LNCaP clone FGC (cell line): Measurements from ENCODE around the gene ELF1.
"Not testable (repeated sequence)": the region's sequence is repeated elsewhere in the genome, so short reads cannot be mapped to it uniquely, and the experiment has no call there.

Experiments used
- DNase-seq: peaks from one replicate; pipeline ENCODE4 v3.0.0-alpha.2; 2011; ENCODE audit warnings: low read depth
- H3K4me3 ChIP-seq: 2 replicates; pipeline ENCODE4 v1.5.1; 2011; ENCODE audit warnings: mild to moderate bottlenecking, low read depth, low read length, control low read depth
- CTCF ChIP-seq: IDR thresholded peaks from 2 replicates; pipeline ENCODE4 v1.5.1; 2012; ENCODE audit warnings: mild to moderate bottlenecking; ENCODE audit not compliant: control insufficient read depth, insufficient read depth; ENCODE audit errors: extremely low read depth

ELF1 gene

GRCh38 chr13:41054212-41054877 lies 35.2 kb upstream of the ELF1 start:
- no peak for DNase-seq
- peak; percentile 41 for TF ChIP-seq CTCF
- no peak overlapping the region for H3K4me3 ChIP-seq

- no peak overlapping the region for H3K4me3 ChIP-seq
- no peak for DNase-seq
- TF ChIP-seq CTCF, result no peak
Measured at GRCh38 chr13:41053384-41053826, 34.3 kb upstream of the ELF1 start.

GRCh38 chr13:41052441-41052840 lies 33.3 kb upstream of the ELF1 start:
- H3K4me3 ChIP-seq, result no peak overlapping the region
- DNase-seq, result no peak
- TF ChIP-seq CTCF, result no peak

- no peak overlapping the region for H3K4me3 ChIP-seq
- TF ChIP-seq CTCF, result no peak
- DNase-seq, result no peak
Measured at GRCh38 chr13:41049480-41050440, 30.6 kb upstream of the ELF1 start.

- no peak for TF ChIP-seq CTCF
Measured at GRCh38 chr13:41048640-41049039, 29.5 kb upstream of the ELF1 start.

GRCh38 chr13:41042419-41042818 lies 23.3 kb upstream of the ELF1 start:
- not testable (repeated sequence) for H3K4me3 ChIP-seq, DNase-seq

More at GRCh38 chr13:41048640-41049039, 29.5 kb upstream of the ELF1 start:
- no peak for DNase-seq
- H3K4me3 ChIP-seq, result no peak overlapping the region

GRCh38 chr13:41040584-41041334 lies 21.6 kb upstream of the ELF1 start:
- no peak for TF ChIP-seq CTCF
- DNase-seq, result no peak
- no peak overlapping the region for H3K4me3 ChIP-seq
